Measurements from ENCODE around the gene PKIG. TPM values are rescaled to one million over a fixed set of nuclear protein-coding genes. Genes with fewer than 3 reads are reported as not detected.

Gene PKIG
- polyA plus RNA-seq, 1 donor from 2014 or later, result 174 TPM

GRCh38 chr20:44618318-44618731, 35.9 kb downstream of the PKIG start:
- no peak overlapping the region for H3K9ac ChIP-seq (ENCODE audit: low read length)
- peaks cover 5% of the 10 kb centered on the region for H3K36me3 ChIP-seq (ENCODE audit: insufficient read depth, low read length)
- no peaks in the 10 kb centered on the region for H3K79me2 ChIP-seq (replicated peaks; ENCODE audit: insufficient read depth, low read length)
- no peaks in the 10 kb centered on the region for H3K27me3 ChIP-seq (ENCODE audit: insufficient read depth, low read depth, low read length)
- no peak overlapping the region for H3K27ac ChIP-seq (ENCODE audit: low read length)
- no peaks in the 10 kb centered on the region for H4K20me1 ChIP-seq (ENCODE audit: insufficient read depth)
- no peaks in the 10 kb centered on the region for H3K9me2 ChIP-seq (ENCODE audit: insufficient read depth, low read length)
- H2AFZ ChIP-seq (ENCODE audit: low read depth, low read length), result no peak overlapping the region
- H3F3A ChIP-seq (ENCODE audit: insufficient read depth, low read length, poor library complexity, severe bottlenecking), result no peaks in the 10 kb centered on the region
- TF ChIP-seq POLR2AphosphoS5 (IDR thresholded peaks at IDR 0.05) (no peak), REST (IDR thresholded peaks at IDR 0.05; ENCODE audit: borderline replicate concordance) (no peak), RAD21 (conservative IDR thresholded peaks at IDR 0.05) (no peak), MXI1 (conservative IDR thresholded peaks at IDR 0.05; ENCODE audit: poor library complexity, severe bottlenecking) (no peak), SMC3 (conservative IDR thresholded peaks at IDR 0.05; ENCODE audit: poor library complexity) (no peak), EP300 (conservative IDR thresholded peaks at IDR 0.05; ENCODE audit: poor library complexity, severe bottlenecking) (no peak), EZH2 (IDR thresholded peaks at IDR 0.05; ENCODE audit: borderline replicate concordance, insufficient read depth, low read length, poor library complexity, severe bottlenecking) (no peak), TAF1 (IDR thresholded peaks at IDR 0.05; ENCODE audit: low read depth) (no peak)
- TF ChIP-seq, protein P1, sequence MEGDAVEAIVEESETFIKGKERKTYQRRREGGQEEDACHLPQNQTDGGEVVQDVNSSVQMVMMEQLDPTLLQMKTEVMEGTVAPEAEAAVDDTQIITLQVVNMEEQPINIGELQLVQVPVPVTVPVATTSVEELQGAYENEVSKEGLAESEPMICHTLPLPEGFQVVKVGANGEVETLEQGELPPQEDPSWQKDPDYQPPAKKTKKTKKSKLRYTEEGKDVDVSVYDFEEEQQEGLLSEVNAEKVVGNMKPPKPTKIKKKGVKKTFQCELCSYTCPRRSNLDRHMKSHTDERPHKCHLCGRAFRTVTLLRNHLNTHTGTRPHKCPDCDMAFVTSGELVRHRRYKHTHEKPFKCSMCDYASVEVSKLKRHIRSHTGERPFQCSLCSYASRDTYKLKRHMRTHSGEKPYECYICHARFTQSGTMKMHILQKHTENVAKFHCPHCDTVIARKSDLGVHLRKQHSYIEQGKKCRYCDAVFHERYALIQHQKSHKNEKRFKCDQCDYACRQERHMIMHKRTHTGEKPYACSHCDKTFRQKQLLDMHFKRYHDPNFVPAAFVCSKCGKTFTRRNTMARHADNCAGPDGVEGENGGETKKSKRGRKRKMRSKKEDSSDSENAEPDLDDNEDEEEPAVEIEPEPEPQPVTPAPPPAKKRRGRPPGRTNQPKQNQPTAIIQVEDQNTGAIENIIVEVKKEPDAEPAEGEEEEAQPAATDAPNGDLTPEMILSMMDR (IDR thresholded peaks at IDR 0.05; ENCODE audit: poor library complexity, severe bottlenecking), result no peak
- H3K9me3 ChIP-seq (ENCODE audit: low read length), result no peaks in the 10 kb centered on the region
- no peak overlapping the region for H3K4me3 ChIP-seq (ENCODE audit: low read length)
- H3K4me2 ChIP-seq (ENCODE audit: low read length), result no peak overlapping the region

DNA sequence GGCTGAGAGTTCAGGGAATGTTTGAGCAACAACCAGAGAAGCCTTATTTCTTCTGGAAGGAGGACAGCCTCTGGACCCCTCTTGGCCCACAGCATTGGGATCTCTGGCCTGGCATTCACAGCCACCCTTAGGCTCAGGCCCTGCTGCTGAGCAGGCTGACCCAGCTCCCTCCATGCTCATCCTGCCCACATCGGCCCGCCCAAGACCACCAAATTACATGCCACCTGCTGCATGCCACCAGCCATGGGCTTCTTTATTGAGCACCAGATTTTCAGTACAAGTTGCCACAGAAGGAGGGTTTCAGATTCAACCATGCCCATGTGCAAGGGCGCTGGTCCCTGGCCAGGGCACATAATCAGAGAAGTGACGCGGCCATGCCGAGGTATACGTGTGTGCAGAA, 36.9 kb downstream of the PKIG start:
- Histone ChIP-seq H3F3A (ENCODE audit: insufficient read depth, low read length, poor library complexity, severe bottlenecking) (no peaks in the 10 kb centered on the region), H2AFZ (ENCODE audit: low read depth, low read length) (no peak overlapping the region), H3K79me2 (replicated peaks; ENCODE audit: insufficient read depth, low read length) (no peaks in the 10 kb centered on the region), H3K9me2 (ENCODE audit: insufficient read depth, low read length) (no peaks in the 10 kb centered on the region), H3K27me3 (ENCODE audit: insufficient read depth, low read depth, low read length) (no peaks in the 10 kb centered on the region), H3K36me3 (ENCODE audit: insufficient read depth, low read length) (peaks cover 5% of the 10 kb centered on the region), H3K27ac (ENCODE audit: low read length) (no peak overlapping the region), H4K20me1 (ENCODE audit: insufficient read depth) (no peaks in the 10 kb centered on the region), H3K9ac (ENCODE audit: low read length) (no peak overlapping the region), H3K4me2 (ENCODE audit: low read length) (no peak overlapping the region), H3K9me3 (ENCODE audit: low read length) (no peaks in the 10 kb centered on the region), H3K4me3 (ENCODE audit: low read length) (no peak overlapping the region)
- TF ChIP-seq TAF1 (IDR thresholded peaks at IDR 0.05; ENCODE audit: low read depth) (no peak), EZH2 (IDR thresholded peaks at IDR 0.05; ENCODE audit: borderline replicate concordance, insufficient read depth, low read length, poor library complexity, severe bottlenecking) (no peak), MXI1 (conservative IDR thresholded peaks at IDR 0.05; ENCODE audit: poor library complexity, severe bottlenecking) (no peak), EP300 (conservative IDR thresholded peaks at IDR 0.05; ENCODE audit: poor library complexity, severe bottlenecking) (no peak), REST (IDR thresholded peaks at IDR 0.05; ENCODE audit: borderline replicate concordance) (no peak), SMC3 (conservative IDR thresholded peaks at IDR 0.05; ENCODE audit: poor library complexity) (no peak), POLR2AphosphoS5 (IDR thresholded peaks at IDR 0.05) (no peak), RAD21 (conservative IDR thresholded peaks at IDR 0.05) (no peak)
- TF ChIP-seq, protein P1 (IDR thresholded peaks at IDR 0.05; ENCODE audit: poor library complexity, severe bottlenecking), result no peak

Measured in neural cell (in vitro differentiated cells).